Measurements from ENCODE around the gene UBTD1.

UBTD1 gene

GRCh38 chr10:97584798-97585438 is 86.2 kb downstream of the UBTD1 start:
- no peak for DNase-seq (ENCODE audit: low read depth)

GRCh38 chr10:97585439-97585811 is 86.7 kb downstream of the UBTD1 start:
- DNase-seq (ENCODE audit: low read depth): no peak

GRCh38 chr10:97587183-97587582 is 88.5 kb downstream of the UBTD1 start:
- no peak for DNase-seq (ENCODE audit: low read depth)

DNA sequence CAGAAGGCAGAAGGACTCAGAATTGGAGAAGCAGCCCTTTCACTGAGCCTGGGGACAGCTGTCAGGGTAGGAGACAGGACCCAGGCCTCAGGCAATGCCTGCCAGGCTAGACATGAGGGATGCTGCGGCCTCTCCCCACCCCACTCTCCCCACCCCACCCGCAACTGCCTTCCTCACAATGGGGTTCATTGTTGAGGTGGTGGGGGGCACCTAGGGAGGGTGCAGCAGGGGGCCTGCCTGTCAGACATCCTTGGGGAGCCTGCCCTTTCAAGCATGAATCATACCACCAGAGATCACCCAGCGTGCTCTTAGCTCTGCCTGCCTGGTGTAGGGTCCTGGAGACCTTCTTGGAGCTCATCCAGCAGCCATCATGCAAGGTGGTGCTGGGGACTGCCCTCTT is 90.8 kb downstream of the UBTD1 start, which contains the start of gene C10orf62:
TSS of gene C10orf62 (plus strand) at position 243 of the 400 bp plus-strand sequence. CDS start 177 bp downstream, outside the sequence.
- DNase-seq (ENCODE audit: low read depth): no peak

GRCh38 chr10:97590082-97590747 is 91.5 kb downstream of the UBTD1 start:
- DNase-seq (ENCODE audit: low read depth): no peak

DNA sequence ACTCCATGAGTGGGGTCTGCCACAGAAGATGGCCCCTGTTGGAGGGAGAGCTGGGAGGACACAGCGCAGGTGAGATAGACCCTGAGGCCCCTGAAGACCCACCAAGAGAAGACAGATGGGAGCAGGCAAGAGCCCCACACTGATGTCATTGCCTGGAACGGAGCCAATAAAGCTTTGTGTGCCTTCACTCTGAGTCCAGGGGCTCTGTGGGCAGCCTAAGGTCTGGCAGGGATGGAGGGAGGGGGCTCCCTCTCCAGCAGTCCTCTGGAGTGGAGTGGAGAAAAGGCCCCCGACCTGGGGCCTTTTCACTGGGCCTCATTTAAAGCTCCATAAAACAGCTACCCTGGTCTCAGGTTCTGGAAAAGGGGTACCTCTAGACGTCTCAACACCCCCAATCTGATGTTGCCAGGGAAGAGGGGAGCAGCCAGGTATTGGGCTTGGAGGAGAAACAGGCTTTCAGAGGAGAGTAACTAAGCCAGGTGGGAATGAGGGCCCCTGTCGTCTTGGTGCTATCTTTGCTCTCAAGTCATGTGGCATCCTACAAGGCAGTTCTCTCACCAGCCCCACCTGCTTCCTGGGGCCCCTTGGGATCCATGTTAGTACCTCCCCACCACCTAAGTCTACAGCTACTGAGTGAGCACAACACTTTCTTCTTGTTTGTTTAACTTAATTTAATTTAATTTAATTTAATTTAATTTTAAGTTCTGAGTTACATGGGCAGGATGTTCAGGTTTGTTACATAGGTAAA is 92.2 kb downstream of the UBTD1 start:
- no peak for DNase-seq (ENCODE audit: low read depth)

- DNase-seq (ENCODE audit: low read depth): no peak
Observed at GRCh38 chr10:97593421-97593820, 94.7 kb downstream of the UBTD1 start.

DNA sequence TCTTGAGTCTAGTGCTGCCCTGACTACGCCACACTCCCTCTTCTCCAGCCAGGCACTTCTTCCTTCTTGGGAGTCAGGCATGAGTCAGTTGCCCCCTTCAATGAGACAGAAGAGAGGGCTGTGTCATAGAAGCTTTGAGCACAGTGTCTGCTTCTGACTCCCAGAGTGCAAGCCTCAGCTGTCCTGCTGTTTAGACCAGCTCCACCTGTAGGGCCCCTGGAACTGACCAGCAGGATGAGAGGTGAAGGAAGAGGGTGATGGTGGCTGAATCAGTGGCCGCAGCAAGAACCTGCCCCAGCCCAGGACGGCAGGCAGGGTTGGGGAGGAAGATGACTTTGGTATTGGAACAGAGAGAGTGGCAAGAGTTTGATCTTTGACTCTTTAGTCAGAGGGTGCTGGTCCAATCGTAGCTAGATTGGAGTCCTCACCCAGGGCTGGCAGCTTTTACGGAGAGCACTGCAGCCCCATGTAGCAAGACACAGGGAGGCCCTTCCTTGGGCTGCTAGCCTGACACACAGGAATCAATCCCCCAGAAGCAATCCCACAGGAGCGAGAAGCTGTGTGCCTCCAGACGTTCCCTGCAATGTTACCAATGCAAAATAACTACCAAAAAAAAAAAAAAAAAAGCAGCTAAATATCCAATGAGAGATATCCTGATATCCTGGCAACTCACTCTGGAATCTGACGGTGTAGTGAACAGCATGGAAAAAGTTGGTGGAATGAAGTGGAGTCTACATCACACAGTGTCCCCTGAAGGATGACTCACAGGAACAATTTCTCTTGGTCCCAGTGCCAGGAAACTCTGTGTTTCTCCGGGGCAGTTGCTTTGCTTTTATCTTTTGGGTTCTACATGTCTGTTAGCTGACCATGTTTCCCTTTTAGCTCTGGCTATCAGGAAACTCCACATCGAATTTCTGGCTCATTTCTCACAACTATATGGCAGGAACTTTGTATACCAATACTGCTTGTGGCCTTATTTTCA is 97.7 kb downstream of the UBTD1 start:
- no peak for DNase-seq (ENCODE audit: low read depth)

- no peak for DNase-seq (ENCODE audit: low read depth)
Observed at GRCh38 chr10:97597778-97598177, 99.1 kb downstream of the UBTD1 start.

DNA sequence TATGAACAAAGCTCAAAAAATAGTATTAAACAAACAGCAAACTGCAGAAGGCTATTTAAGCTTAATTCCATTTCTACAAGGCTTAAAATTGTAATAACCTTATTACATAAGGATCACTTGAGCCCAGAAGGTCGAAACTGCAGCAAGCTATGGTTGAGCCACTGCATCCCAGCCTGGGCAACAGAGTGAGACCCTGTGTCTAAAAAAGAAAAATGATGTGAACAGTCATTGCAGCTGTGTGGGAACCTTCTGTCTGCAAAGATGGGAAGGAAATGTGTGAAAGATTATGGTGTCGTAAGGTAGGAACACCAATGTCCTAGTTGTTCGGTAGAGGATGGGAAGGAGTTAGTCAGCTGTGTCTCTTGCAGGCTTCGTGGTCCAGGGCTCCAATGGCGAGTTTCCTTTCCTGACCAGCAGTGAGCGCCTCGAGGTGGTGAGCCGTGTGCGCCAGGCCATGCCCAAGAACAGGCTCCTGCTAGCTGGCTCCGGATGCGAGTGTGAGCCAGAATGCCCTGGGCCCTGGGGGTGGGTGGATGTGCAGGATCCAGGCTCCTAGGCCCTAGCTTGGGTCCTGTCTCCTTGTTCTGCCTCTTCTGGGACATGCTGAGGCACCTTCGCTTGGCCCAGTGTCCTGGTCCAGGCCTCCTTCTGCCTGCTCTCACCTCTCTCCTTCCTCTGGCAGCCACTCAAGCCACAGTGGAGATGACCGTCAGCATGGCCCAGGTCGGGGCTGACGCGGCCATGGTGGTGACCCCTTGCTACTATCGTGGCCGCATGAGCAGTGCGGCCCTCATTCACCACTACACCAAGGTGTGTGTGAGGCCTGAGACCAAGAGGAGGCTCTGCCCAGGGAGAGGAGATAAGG is 99.9 kb downstream of the UBTD1 start:
- no peak for DNase-seq (ENCODE audit: low read depth)

GRCh38 chr10:97599272-97599619 is 100.5 kb downstream of the UBTD1 start:
- DNase-seq (ENCODE audit: low read depth): no peak

GRCh38 chr10:97600616-97601015 is 101.9 kb downstream of the UBTD1 start:
- DNase-seq (ENCODE audit: low read depth): no peak

- no peak for DNase-seq (ENCODE audit: low read depth)
Observed at GRCh38 chr10:97601268-97602215, 102.8 kb downstream of the UBTD1 start.

- DNase-seq (ENCODE audit: low read depth): no peak
Observed at GRCh38 chr10:97607095-97607636, 108.4 kb downstream of the UBTD1 start.

DNA sequence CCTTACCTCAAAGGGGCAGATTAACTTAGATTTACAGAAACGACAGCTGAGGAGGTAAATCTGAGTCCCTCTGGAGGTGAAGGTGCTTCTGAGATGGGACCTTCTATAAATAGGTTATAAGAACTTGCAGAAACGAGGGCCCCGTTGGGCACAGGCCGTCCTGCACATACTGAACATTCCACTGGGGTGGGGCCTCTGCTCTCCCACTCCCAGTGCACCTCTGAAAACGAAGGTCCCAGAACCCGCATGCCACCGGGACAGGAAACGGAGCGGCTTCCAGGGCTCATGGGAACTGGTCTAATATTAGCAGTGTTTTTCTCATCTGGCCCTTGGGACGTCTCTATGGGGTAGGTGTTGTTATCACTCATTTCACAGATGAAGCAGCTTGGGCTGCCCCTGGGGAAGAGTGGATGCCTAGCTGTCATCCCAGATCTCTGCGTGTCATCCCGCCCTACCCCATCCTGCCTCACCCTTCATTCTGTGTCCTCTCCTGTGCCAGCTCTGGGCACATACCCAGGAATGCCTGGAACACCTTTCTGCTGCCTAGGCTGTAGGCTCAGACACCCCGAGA is 110.4 kb downstream of the UBTD1 start:
- no peak for DNase-seq (ENCODE audit: low read depth)

DNA sequence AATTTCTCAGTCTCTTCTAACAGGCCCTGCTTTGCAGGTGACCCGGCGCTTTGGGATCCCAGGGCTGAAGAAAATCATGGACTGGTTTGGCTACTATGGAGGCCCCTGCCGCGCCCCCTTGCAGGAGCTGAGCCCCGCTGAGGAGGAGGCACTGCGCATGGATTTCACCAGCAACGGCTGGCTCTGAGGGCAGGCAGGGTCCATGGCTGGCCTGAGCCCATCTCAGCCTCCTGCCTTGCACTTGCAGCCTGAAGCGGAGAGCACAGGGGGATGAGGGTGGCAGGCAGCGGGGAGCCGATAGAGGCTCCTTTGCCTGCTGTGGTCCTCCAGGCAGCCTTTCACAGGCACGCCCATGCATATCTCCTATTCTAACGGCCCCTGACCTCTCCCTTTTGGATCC is 112.7 kb downstream of the UBTD1 start:
- DNase-seq (ENCODE audit: low read depth): no peak

- DNase-seq (ENCODE audit: low read depth): no peak
Observed at GRCh38 chr10:97612386-97612785, 113.7 kb downstream of the UBTD1 start.

DNA sequence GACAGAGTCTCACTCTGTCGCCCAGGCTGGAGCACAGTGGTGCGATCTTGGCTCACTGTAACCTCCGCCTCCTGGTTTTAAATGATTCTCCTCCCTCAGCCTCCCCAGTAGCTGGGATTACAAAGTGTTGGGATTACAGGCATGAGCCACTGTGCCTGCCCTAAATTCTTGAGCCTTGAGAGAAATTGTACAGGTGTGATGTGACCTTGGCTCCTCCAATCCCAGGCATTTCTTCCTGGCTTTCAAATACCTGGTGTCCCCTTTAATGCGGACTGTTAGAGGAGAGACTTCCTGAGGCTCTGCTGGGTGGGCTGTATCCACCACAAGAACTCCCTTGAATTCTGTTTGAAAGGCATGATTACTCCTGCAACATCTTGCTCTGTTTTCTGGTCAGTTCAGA is 119.6 kb downstream of the UBTD1 start:
- DNase-seq (ENCODE audit: low read depth): no peak

GRCh38 chr10:97618733-97619132 is 120.0 kb downstream of the UBTD1 start:
- DNase-seq (ENCODE audit: low read depth): no peak
